ENCODE data around the gene STRADB. TPM values are rescaled to one million over a fixed set of nuclear protein-coding genes. Genes with fewer than 3 reads are reported as not detected.

Gene STRADB
- total RNA-seq, 4 donors from 2014 or later: 4.3 to 4.9 (median 4.7) TPM

DNA sequence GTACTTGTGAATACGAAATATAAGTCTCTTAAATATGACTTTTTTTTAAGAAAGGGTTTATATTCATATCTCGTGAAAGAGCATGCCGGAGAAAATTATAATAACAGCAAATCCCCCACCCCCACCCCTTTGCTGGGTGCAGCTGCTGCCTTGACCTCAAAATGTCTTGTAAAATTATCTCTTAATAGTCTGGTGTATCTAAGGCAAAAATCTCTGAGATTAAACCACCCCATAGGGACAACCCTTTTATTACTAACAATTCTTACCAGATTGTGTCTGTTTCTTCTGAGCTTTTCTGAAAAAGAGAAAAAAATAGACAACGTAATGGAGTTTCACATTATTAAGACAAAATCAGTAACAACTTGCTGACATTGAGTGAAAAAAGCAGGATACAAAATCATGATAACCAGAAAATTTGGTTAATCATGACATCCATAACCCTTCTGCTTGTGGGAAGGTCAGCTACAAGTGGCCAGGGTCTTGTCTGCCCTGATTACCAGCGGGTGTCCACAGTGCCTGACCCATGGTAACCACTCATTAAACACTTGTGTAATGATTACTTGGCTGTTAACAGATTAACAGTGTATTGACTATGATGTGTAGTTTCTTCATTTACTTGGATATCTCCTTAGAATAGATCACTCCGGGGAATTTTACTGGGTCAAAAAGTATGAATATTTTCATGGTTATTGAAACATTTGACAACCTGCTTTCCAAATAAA lies 1.5 kb downstream of the STRADB start:
- DNase-seq (ENCODE audit: low spot score in 2 of 2): no peak
- WGBS, 2 donors: 80 to 81% methylated on average over 6 of the region's 6 CpGs
- TF ChIP-seq, protein P1, sequence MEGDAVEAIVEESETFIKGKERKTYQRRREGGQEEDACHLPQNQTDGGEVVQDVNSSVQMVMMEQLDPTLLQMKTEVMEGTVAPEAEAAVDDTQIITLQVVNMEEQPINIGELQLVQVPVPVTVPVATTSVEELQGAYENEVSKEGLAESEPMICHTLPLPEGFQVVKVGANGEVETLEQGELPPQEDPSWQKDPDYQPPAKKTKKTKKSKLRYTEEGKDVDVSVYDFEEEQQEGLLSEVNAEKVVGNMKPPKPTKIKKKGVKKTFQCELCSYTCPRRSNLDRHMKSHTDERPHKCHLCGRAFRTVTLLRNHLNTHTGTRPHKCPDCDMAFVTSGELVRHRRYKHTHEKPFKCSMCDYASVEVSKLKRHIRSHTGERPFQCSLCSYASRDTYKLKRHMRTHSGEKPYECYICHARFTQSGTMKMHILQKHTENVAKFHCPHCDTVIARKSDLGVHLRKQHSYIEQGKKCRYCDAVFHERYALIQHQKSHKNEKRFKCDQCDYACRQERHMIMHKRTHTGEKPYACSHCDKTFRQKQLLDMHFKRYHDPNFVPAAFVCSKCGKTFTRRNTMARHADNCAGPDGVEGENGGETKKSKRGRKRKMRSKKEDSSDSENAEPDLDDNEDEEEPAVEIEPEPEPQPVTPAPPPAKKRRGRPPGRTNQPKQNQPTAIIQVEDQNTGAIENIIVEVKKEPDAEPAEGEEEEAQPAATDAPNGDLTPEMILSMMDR (IDR thresholded peaks at IDR 0.05): no peak
- TF ChIP-seq POLR2A (IDR thresholded peaks at IDR 0.05): no peak
- intact Hi-C loops (cut with DNase I; ENCODE audit: low total_unique reads): no loop called here
- H3K4me3 ChIP-seq (ENCODE audit: low read depth, poor library complexity, severe bottlenecking): no peak overlapping the region

DNA sequence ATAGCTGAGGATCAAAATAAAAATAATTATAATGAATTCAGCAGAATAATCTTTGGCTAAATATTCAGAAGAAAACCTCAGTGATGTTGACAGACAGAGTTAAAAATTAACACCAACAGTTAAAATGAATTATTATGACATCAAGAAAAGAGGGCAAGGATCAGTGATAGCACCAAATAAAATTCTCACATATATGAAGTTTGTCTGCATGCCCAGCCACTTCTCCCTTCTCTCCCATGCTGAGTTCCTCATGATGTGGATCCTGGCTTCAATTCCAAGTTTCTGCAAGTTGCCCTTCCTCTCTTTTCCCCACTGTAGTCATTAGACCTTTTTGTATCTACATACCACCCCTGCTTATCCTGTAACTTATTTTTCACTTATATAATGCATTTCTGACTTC lies 6.8 kb downstream of the STRADB start:
- intact Hi-C loops (cut with DNase I; ENCODE audit: low total_unique reads): no loop called here
- no peak for DNase-seq (ENCODE audit: low spot score in 2 of 2)
- no peak overlapping the region for H3K4me3 ChIP-seq (ENCODE audit: low read depth, poor library complexity, severe bottlenecking)
- no peak for TF ChIP-seq POLR2A (IDR thresholded peaks at IDR 0.05)
- TF ChIP-seq, protein P1 (IDR thresholded peaks at IDR 0.05): no peak

DNA sequence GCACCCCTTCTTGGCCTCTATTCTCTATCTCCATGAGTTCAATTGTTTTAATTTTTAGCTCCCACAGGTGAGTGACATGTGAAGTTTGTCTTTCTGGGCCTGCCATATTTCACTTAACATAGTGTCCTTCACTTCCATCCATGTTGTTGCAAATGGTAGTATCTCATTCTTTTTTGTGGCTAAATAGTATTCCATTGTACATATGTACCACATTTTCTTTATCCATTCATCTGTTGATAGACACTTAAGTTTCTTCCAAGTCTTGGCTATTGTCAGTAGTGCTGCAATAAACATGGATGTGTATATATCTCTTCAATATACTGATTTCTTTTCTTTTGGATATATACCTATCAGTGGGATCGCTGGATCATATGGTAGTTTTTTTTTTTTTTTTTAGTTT lies 9.0 kb downstream of the STRADB start:
- DNase-seq (ENCODE audit: low spot score in 2 of 2): no peak
- intact Hi-C loops (cut with DNase I; ENCODE audit: low total_unique reads): no loop called here
- TF ChIP-seq, protein P1 (IDR thresholded peaks at IDR 0.05): no peak
- no peak for TF ChIP-seq POLR2A (IDR thresholded peaks at IDR 0.05)
- H3K4me3 ChIP-seq (ENCODE audit: low read depth, poor library complexity, severe bottlenecking): no peak overlapping the region
- WGBS, 2 donors: 96 to 100% methylated on average over 1 of the region's 1 CpG

DNA sequence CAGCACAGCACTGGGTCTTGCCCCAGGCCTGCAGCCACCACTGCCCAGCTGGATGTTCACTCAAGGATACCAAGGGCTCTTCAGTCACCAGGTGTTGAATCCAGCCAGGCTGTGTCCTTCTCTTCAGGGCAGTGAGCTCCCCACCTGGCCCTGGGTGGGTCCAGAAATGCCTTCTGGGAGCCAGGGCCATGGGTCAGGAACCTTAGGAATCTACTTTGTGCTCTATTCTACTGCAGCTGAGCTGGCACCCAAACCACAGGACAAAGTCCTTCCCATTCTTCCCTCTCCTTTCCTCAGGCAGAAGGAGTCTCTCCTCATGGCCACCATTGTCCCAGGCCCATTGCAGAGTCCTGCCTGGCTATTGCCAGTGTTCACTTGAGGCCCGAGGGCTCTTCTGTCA lies 13.0 kb downstream of the STRADB start:
- no peak for TF ChIP-seq POLR2A (IDR thresholded peaks at IDR 0.05)
- TF ChIP-seq, protein P1 (IDR thresholded peaks at IDR 0.05): no peak
- intact Hi-C loops (cut with DNase I; ENCODE audit: low total_unique reads): no loop called here
- no peak overlapping the region for H3K4me3 ChIP-seq (ENCODE audit: low read depth, poor library complexity, severe bottlenecking)
- WGBS, 2 donors: 90 to 100% methylated on average over 1 of the region's 1 CpG
- no peak for DNase-seq (ENCODE audit: low spot score in 2 of 2)

DNA sequence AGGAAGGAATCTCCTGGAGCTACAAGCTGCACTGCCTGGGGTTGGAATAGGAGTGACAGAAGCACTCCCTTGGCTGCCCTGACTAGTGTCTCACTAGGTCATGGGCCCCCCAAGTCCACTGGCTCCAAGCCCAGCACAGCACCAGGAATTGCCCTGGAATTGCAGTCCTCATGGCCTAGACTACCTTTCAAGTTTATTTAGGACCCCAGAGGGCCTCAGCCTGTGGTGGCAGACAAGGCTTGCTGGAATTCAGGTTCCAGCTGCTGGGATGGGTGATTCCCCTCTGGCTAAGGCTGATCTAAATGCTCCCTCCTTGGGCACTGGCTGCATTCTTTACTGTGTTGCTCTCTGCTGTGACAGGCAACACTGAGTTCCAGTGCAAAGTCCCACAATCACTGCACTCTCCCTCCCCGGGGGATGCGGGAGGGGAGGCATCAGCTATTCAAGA lies 14.0 kb downstream of the STRADB start:
- no peak for DNase-seq (ENCODE audit: low spot score in 2 of 2)
- WGBS, 2 donors: 68 to 87% methylated on average over 2 of the region's 2 CpGs
- H3K4me3 ChIP-seq (ENCODE audit: low read depth, poor library complexity, severe bottlenecking): no peak overlapping the region
- intact Hi-C loops (cut with DNase I; ENCODE audit: low total_unique reads): no loop called here
- TF ChIP-seq, protein P1 (IDR thresholded peaks at IDR 0.05): no peak
- no peak for TF ChIP-seq POLR2A (IDR thresholded peaks at IDR 0.05)
